GM21619 (cell line): ENCODE measurements around the gene TMEM191B.
A peak's percentile ranks its signal among the peaks of the same experiment; 100 is the strongest.
"Not testable (repeated sequence)": the region's sequence is repeated elsewhere in the genome, so short reads cannot be mapped to it uniquely, and the experiment has no call there.

Source experiments
- ATAC-seq: cut with Tn5 transposase; IDR thresholded peaks from one replicate; pipeline ENCODE4 v1.9.1; 2021; ENCODE audit not compliant: unreplicated experiment

Gene TMEM191B

GRCh38 chr22:18554280-18555256 is 27.0 kb downstream of the TMEM191B start:
- not testable (repeated sequence) for ATAC-seq

DNA sequence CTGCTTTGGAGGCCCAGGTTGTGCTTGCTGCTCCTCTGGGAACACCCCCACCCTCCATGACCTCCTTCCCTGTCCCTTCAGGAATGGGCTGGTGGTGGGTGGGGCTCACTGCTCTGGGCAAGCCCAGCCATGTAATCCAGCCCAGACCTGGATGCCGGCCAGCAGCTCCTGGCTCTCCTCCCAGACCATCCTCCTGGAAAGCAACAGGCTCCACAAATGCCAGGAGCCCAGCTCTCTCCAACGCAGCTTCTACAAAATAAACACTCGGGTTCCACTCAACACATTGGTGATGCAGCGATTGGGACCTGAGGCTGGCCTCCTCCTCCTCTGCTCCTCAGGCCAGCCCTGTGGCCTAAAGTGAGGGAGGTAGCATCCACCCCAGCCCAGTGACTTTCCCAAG is 30.9 kb downstream of the TMEM191B start:
- ATAC-seq, result not testable (repeated sequence)

DNA sequence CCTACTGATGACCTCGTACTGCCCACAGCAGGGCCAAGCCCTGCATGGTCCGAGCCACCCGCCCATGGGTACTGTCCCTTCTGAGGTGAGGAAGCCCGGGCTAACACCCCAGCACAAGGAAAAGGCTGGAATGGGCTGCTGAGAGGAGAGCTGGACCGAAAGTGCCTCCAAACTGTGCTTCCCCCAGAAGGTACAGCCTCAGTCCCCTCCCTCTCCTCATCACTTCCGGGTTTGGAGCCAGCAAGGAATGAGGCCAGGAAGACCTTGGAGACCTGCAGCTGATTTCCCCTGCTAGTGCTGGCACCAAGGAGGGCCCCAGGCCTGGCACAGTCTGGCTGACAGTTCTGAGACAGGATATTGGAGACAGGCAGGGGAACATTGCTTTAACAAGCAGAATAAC is 31.3 kb downstream of the TMEM191B start:
- not testable (repeated sequence) for ATAC-seq

GRCh38 chr22:18560099-18560974 is 32.7 kb downstream of the TMEM191B start:
- not testable (repeated sequence) for ATAC-seq

DNA sequence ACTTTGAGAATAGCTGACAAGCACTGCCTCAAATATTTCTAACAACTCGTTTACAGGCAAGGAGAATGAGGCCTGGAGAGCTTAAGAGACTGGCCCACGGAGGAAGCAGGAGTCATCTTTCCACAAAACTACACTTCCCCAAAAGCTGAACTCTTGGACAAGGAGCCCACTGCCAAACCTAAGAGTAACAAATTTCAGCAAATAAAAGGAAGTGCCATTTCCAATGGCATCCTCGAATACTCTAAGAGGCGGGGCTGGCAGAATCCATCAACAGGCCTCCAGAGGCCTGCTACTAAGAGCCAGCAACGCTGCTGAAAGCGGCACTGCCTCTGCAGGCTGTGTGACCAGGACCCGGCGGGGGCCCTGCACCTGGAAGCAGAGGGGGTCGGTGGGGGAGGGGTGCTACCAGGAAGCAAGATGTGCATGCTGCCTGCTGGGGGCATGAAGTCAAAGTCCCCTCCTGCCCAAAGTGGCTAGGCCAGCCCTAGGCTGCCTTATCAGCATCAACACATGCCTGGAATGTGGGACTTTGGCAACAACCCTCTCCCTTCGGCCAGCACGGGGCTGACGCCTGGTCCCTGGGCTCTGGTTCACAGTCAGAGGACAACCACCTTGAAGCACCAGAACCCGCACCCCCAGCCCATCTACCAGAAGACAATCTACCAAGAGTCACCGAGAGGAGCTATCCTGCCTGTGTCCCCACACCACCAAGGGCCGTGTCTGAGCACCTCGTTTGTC is 43.1 kb downstream of the TMEM191B start:
- not testable (repeated sequence) for ATAC-seq

DNA sequence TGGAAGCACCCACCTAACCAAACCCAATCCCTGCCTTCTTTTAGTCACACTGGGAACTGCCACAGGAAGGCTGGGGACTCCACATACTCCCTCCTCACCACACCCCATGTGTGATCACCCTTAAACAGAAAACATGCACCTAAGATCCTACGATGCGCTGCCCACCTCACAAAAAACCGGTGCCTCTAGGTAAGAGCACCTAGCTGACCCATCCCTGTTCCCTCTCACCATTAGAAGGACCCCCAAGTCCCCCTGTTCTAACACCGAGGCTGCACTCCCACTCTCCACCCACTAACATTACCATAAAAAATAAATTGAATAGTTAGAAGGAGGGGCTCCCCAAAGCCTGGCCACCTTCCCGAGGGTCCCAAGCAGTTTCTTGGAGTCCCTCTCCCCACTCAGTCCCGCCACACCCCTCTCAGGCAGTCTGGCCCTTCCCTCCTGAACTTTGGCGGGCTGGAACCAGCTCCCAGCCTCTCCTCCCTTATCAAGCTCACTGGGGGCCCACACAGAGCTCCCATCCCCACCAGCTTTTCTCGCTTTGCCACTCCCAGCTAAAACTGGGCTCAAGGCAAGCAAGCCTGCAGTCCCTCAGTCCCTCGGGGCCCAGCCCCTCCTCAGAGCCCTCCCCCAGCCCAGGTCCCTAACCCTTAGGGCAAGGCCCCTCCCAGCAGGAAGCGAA is 46.0 kb downstream of the TMEM191B start:
- not testable (repeated sequence) for ATAC-seq

- not testable (repeated sequence) for ATAC-seq
These were observed 47.0 kb downstream of the TMEM191B start for GRCh38 chr22:18574555-18574954.

- ATAC-seq, result not testable (repeated sequence)
These were observed 48.1 kb downstream of the TMEM191B start for GRCh38 chr22:18575686-18576085.

DNA sequence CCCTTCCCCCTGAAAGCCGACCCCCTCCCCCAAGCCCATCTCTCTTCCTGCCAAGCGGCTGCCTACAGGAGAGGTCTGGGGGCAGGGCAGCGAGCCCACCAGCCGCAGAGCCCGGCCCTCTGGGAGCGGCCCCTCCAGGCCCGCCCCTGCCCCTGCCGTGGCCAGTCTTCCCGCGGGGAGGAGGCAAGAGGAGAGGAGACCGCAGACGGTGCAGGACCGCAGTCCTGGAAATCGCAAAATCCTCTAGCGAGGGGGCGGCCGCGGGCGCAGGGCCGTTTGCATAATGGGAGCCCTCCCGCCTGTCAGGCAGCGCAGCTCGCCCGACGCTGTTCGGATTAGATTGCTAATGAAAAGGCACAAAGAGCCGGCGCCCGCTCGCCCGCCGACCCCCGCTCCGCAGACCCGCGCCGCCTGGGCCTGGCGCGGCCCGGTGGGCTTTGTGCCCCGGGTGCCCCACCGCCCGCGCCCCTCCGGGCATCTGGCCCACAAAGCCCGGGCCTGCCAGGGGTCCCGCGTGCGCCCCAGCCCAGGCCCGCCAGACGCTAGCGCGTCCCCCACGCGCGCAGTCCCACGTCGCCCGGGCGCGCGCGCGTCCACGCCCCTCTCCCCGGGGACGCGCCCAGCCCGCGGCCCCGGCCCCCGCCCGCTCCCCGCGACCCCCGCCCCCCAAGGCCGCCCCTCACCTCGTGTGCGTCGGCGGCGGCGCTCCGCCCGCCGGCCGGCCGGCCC is 49.7 kb downstream of the TMEM191B start:
- not testable (repeated sequence) for ATAC-seq

- ATAC-seq, result peak; percentile 65
These were observed 50.2 kb downstream of the TMEM191B start for GRCh38 chr22:18577847-18578246.
